HepG2 (cell line): ENCODE results near the gene PSMD12. TPM values are rescaled to one million over a fixed set of nuclear protein-coding genes. Genes with fewer than 3 reads are reported as not detected.

Experiments used
- ATF1 ChIP-seq: IDR thresholded peaks from 2 replicates; pipeline ENCODE4 v1.6.1; 2016; ENCODE audit warnings: mild to moderate bottlenecking, control low read depth
- CREB1 ChIP-seq, 2 experiments: fragments of 450-650 bp in 1 of 2; IDR thresholded peaks; 2 replicates each; pipeline ENCODE4 v1.6.1; 2016 to 2017; ENCODE audit warnings: control low read depth in 1 of 2, mild to moderate bottlenecking in 1 of 2, missing compliant biosample characterization in 1 of 2, missing genetic modification characterization in 1 of 2
- FOXC1 ChIP-seq: sonication (generic); formaldehyde crosslinking; IDR thresholded peaks from 2 replicates; pipeline ENCODE4 v1.8.0; 2022; ENCODE audit warnings: mild to moderate bottlenecking, missing genetic modification reagents, borderline replicate concordance
- FOXM1 ChIP-seq: sonication (generic); formaldehyde crosslinking; IDR thresholded peaks from 2 replicates; pipeline ENCODE4 v1.5.0; 2020; ENCODE audit warnings: missing genetic modification reagents
- FOXP1 ChIP-seq, 2 experiments: fragments of 450-650 bp in 1 of 2; IDR thresholded peaks; 2 replicates each; pipeline ENCODE4 v1.6.1; 2017 to 2018; ENCODE audit warnings: antibody characterized with exemption in 1 of 2
- HDAC6 ChIP-seq: fragments of 200-600 bp; sonication (generic); IDR thresholded peaks from 2 replicates; pipeline ENCODE4 v1.7.0; 2017; ENCODE audit warnings: mild to moderate bottlenecking, antibody characterized with exemption, low read length, low read depth
- KLF12 ChIP-seq: sonication (generic); formaldehyde crosslinking; IDR thresholded peaks from 2 replicates; pipeline ENCODE4 v1.4.0; 2020; ENCODE audit warnings: missing genetic modification reagents, borderline replicate concordance
- MEF2D ChIP-seq: sonication (generic); formaldehyde crosslinking; IDR thresholded peaks from 2 replicates; pipeline ENCODE4 v1.5.1; 2020; ENCODE audit warnings: mild to moderate bottlenecking, missing genetic modification reagents
- MXD4 ChIP-seq: IDR thresholded peaks from 2 replicates; pipeline ENCODE4 v1.6.1; 2016; ENCODE audit warnings: mild to moderate bottlenecking, missing biosample characterization, missing genetic modification reagents
- NFE2L1 ChIP-seq: sonication (generic); formaldehyde crosslinking; IDR thresholded peaks from 2 replicates; pipeline ENCODE4 v1.4.0; 2020; ENCODE audit warnings: missing genetic modification reagents, mild to moderate bottlenecking, borderline replicate concordance
- PHF21A ChIP-seq: sonication (generic); formaldehyde crosslinking; IDR thresholded peaks from 2 replicates; pipeline ENCODE4 v1.5.0; 2020; ENCODE audit warnings: mild to moderate bottlenecking, missing genetic modification reagents
- SOX13 ChIP-seq, 3 experiments: fragments of 450-650 bp in 1 of 3; sonication (generic) in 1 of 3; formaldehyde crosslinking in 1 of 3; IDR thresholded peaks in 2 of 3; conservative IDR thresholded peaks in 1 of 3; 2 replicates each; pipeline versions ENCODE4 v1.5.0 to v1.6.1; 2016 to 2020; ENCODE audit warnings: antibody characterized with exemption in 1 of 3, mild to moderate bottlenecking in 1 of 3, missing compliant biosample characterization in 1 of 3, missing genetic modification reagents in 1 of 3, moderate library complexity in 1 of 3
- TBX2 ChIP-seq: sonication (generic); formaldehyde crosslinking; IDR thresholded peaks from 2 replicates; pipeline ENCODE4 v1.5.0; 2020; ENCODE audit warnings: missing genetic modification reagents, mild to moderate bottlenecking, borderline replicate concordance
- ZNF143 ChIP-seq: sonication (generic); formaldehyde crosslinking; IDR thresholded peaks from 2 replicates; pipeline ENCODE4 v1.4.0; 2020; ENCODE audit warnings: missing genetic modification reagents
- ZNF430 ChIP-seq: sonication (generic); formaldehyde crosslinking; IDR thresholded peaks from 2 replicates; pipeline ENCODE4 v1.9.0; 2021; ENCODE audit warnings: mild to moderate bottlenecking, missing genetic modification reagents
- ZNF496 ChIP-seq: sonication (generic); formaldehyde crosslinking; IDR thresholded peaks from 2 replicates; pipeline ENCODE4 v1.8.1; 2023; ENCODE audit warnings: mild to moderate bottlenecking, moderate library complexity, missing genetic modification reagents; ENCODE audit not compliant: insufficient replicate concordance
- ZNF510 ChIP-seq: sonication (generic); formaldehyde crosslinking; IDR thresholded peaks from 2 replicates; pipeline ENCODE4 v1.4.0; 2020; ENCODE audit warnings: low read depth, mild to moderate bottlenecking, missing genetic modification reagents
- ZNF549 ChIP-seq: sonication (generic); formaldehyde crosslinking; IDR thresholded peaks from 2 replicates; pipeline ENCODE4 v1.5.0; 2020; ENCODE audit warnings: missing genetic modification reagents
- ZSCAN25 ChIP-seq: sonication (generic); formaldehyde crosslinking; IDR thresholded peaks from 2 replicates; pipeline ENCODE4 v1.8.0; 2022; ENCODE audit warnings: mild to moderate bottlenecking, missing genetic modification reagents
- polyA plus RNA-seq, 8 experiments: library from polyadenylated mRNA; depleted of rRNA in 3 of 8; stranded (reverse) in 7 of 8; unstranded in 1 of 8; fragments of >200 nt; fragmentation: Illumina TruSeq in 4 of 8; extraction: Trizol in 4 of 8; gene quantifications; 2 replicates each; pipeline versions ENCODE4 v1.2.1 to v1.2.3, GENCODE V29; 2011 to 2016; ENCODE audit warnings: low read depth in 4 of 8, missing spikeins in 1 of 8, mixed read lengths in 1 of 8; ENCODE audit not compliant: insufficient read depth in 1 of 8
- total RNA-seq, 5 experiments: library from RNA; depleted of rRNA; stranded (reverse); fragments of >200 nt; fragmentation: Illumina TruSeq; extraction: Trizol; gene quantifications; 2 replicates each; pipeline ENCODE4 v1.2.3, GENCODE V29; 2016; ENCODE audit warnings: low read depth in 1 of 5
- TF ChIP-seq, protein P1 (sequence below): sonication (generic); formaldehyde crosslinking; IDR thresholded peaks from 2 replicates; pipeline ENCODE4 v1.5.1; 2020; ENCODE audit warnings: mild to moderate bottlenecking, missing genetic modification reagents, moderate library complexity
- TF ChIP-seq, protein P2 (sequence below): sonication (generic); formaldehyde crosslinking; IDR thresholded peaks from 2 replicates; pipeline ENCODE4 v1.4.0; 2020; ENCODE audit warnings: missing genetic modification reagents
- TF ChIP-seq, protein P3 (sequence below): IDR thresholded peaks from 2 replicates; pipeline ENCODE4 v1.6.1; 2016; ENCODE audit warnings: missing biosample characterization, missing genetic modification reagents, low read depth

Gene PSMD12
- total and polyA plus RNA-seq, 2 of the 13 experiments (the other 11 are each of a cell fraction or from before 2014, with no cell fraction given): 27.4 to 71.7 TPM

DNA sequence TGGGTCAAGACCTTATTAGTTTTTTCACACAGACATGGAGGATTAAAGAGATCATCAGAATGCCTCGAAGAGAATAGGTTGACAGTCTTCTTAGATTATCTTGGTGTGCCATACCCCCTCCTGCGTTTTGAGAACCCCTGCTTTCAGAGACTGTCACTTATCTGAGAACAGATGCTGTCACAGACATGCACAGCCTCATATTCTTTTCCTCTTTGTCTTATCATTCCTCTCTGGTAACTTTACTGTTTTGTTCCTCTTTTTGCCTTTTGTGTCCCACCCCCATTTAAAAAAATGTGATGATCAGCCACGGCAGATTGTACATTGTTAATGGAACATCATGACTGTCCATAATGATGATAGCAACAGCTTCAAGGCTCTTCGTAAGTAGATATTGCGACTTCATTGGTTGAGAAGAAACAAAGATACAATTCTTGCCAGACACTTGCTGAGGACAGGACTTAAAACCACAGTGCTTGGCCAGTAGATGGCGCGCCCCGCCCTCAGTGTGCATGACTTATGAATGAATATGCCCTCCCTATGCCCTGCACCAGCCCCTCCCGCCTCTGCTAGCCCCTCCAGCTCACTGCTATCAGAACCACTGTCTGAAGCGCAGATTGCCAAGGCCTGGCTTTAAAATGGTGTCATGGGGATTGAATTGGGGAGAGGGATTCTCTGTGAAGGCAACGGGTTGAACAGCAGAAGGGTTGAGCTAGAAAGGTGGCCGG, 8.1 kb upstream of the PSMD12 start (continued):
- TF ChIP-seq SOX13 (IDR thresholded peaks at IDR 0.05): no peak
- no peak for TF ChIP-seq SOX13 (CRISPR knock-in tag; conservative IDR thresholded peaks at IDR 0.05 in 1 of 2, IDR thresholded peaks at IDR 0.05 in 1 of 2)
- TF ChIP-seq MEF2D (CRISPR knock-in tag): no peak
- TF ChIP-seq ZNF496 (CRISPR knock-in tag): no peak
- TF ChIP-seq ZNF549: no peak
- TF ChIP-seq ATF1 (CRISPR knock-in tag): no peak
- TF ChIP-seq KLF12 (CRISPR knock-in tag): no peak
- 0 out of 2 replicates have a peak, but pooled peaks have one; percentile 24 for TF ChIP-seq TBX2 (CRISPR knock-in tag)
- TF ChIP-seq ZNF143 (CRISPR knock-in tag): no peak
- TF ChIP-seq ZNF430: no peak
- TF ChIP-seq, protein P1, sequence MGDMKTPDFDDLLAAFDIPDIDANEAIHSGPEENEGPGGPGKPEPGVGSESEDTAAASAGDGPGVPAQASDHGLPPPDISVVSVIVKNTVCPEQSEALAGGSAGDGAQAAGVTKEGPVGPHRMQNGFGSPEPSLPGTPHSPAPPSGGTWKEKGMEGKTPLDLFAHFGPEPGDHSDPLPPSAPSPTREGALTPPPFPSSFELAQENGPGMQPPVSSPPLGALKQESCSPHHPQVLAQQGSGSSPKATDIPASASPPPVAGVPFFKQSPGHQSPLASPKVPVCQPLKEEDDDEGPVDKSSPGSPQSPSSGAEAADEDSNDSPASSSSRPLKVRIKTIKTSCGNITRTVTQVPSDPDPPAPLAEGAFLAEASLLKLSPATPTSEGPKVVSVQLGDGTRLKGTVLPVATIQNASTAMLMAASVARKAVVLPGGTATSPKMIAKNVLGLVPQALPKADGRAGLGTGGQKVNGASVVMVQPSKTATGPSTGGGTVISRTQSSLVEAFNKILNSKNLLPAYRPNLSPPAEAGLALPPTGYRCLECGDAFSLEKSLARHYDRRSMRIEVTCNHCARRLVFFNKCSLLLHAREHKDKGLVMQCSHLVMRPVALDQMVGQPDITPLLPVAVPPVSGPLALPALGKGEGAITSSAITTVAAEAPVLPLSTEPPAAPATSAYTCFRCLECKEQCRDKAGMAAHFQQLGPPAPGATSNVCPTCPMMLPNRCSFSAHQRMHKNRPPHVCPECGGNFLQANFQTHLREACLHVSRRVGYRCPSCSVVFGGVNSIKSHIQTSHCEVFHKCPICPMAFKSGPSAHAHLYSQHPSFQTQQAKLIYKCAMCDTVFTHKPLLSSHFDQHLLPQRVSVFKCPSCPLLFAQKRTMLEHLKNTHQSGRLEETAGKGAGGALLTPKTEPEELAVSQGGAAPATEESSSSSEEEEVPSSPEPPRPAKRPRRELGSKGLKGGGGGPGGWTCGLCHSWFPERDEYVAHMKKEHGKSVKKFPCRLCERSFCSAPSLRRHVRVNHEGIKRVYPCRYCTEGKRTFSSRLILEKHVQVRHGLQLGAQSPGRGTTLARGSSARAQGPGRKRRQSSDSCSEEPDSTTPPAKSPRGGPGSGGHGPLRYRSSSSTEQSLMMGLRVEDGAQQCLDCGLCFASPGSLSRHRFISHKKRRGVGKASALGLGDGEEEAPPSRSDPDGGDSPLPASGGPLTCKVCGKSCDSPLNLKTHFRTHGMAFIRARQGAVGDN (CRISPR knock-in tag): peak; percentile 30; the same call in 1 of the 2 replicates
- TF ChIP-seq FOXC1 (CRISPR knock-in tag): peak; percentile 52; the same call in 1 of the 2 replicates
- no peak for TF ChIP-seq FOXM1 (CRISPR knock-in tag)
- peak; percentile 89 for TF ChIP-seq ZSCAN25
- no peak for TF ChIP-seq MXD4 (CRISPR knock-in tag)
- TF ChIP-seq ZNF510 (CRISPR knock-in tag): 0 out of 2 replicates have a peak, but pooled peaks have one; percentile 53
- TF ChIP-seq CREB1 (IDR thresholded peaks at IDR 0.05): no peak
- TF ChIP-seq CREB1 (CRISPR knock-in tag; IDR thresholded peaks at IDR 0.05): no peak
- TF ChIP-seq PHF21A (CRISPR knock-in tag): no peak
- TF ChIP-seq, protein P2, sequence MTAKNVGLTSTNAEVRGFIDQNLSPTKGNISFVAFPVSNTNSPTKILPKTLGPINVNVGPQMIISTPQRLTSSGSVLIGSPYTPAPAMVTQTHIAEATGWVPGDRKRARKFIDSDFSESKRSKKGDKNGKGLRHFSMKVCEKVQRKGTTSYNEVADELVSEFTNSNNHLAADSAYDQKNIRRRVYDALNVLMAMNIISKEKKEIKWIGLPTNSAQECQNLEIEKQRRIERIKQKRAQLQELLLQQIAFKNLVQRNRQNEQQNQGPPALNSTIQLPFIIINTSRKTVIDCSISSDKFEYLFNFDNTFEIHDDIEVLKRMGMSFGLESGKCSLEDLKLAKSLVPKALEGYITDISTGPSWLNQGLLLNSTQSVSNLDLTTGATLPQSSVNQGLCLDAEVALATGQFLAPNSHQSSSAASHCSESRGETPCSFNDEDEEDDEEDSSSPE (CRISPR knock-in tag): no peak
- TF ChIP-seq, protein P3, sequence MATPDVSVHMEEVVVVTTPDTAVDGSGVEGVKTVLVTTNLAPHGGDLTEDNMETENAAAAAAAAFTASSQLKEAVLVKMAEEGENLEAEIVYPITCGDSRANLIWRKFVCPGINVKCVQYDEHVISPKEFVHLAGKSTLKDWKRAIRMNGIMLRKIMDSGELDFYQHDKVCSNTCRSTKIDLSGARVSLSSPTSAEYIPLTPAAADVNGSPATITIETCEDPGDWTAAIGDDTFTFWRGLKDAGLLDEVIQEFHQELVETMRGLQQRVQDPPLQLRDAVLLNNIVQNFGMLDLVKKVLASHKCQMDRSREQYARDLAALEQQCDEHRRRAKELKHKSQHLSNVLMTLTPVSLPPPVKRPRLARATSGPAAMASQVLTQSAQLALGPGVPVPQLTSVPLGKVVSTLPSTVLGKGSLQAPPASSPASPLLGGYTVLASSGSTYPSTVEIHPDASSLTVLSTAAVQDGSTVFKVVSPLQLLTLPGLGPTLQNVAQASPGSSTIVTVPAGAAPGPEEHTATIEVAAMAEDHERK (CRISPR knock-in tag): no peak
- no peak for TF ChIP-seq NFE2L1 (CRISPR knock-in tag)
- no peak for TF ChIP-seq FOXP1 (IDR thresholded peaks at IDR 0.05)
- TF ChIP-seq FOXP1 (CRISPR knock-in tag; IDR thresholded peaks at IDR 0.05): no peak
- TF ChIP-seq HDAC6: no peak
